Kidney (tissue), 14 donors: ENCODE results near the gene RHOC. TPM values are rescaled to one million over a fixed set of nuclear protein-coding genes. Genes with fewer than 3 reads are reported as not detected.
"Not testable (repeated sequence)": the region's sequence is repeated elsewhere in the genome, so short reads cannot be mapped to it uniquely, and the experiment has no call there.

Experiments
- DNase-seq, 5 donors: peaks; one replicate each; pipeline ENCODE4 v3.0.0-alpha.2; 2013 to 2020
- FAIRE-seq: peaks from 2 replicates; lab custom pipeline; 2012; peaks lifted over from hg19 to GRCh38; lab: Jason Lieb, UNC
- H3K27ac ChIP-seq, 2 donors: one replicate each; pipeline ENCODE4 v1.7.0; 2013; ENCODE audit warnings: low read depth in 2 of 2, low read length in 2 of 2, inconsistent platforms in 1 of 2
- H3K27me3 ChIP-seq: one replicate; pipeline ENCODE4 v1.7.1; 2013; ENCODE audit warnings: low read length, inconsistent platforms; ENCODE audit not compliant: control insufficient read depth, insufficient read depth
- H3K36me3 ChIP-seq, 3 donors: one replicate each; pipeline versions ENCODE4 v1.7.0 to v1.7.1; 2013; ENCODE audit warnings: low read length in 3 of 3, control low read depth in 1 of 3, inconsistent platforms in 1 of 3; ENCODE audit not compliant: insufficient read depth in 3 of 3, control insufficient read depth in 2 of 3
- H3K4me1 ChIP-seq, 3 donors: one replicate each; pipeline versions ENCODE4 v1.7.0 to v1.7.1; 2013; ENCODE audit warnings: low read length in 3 of 3, inconsistent platforms in 1 of 3, low read depth in 1 of 3; ENCODE audit not compliant: control insufficient read depth in 2 of 3, insufficient read depth in 2 of 3
- H3K4me3 ChIP-seq, 3 donors: one replicate each; pipeline versions ENCODE4 v1.7.0 to v1.8.1; 2013; ENCODE audit warnings: low read length in 3 of 3, control low read depth in 1 of 3, inconsistent platforms in 1 of 3
- H3K9ac ChIP-seq, 3 donors: one replicate each; pipeline versions ENCODE4 v1.7.0 to v1.7.1; 2013; ENCODE audit warnings: low read length in 3 of 3, control low read depth in 1 of 3, inconsistent platforms in 1 of 3
- H3K9me3 ChIP-seq, 3 donors: one replicate each; pipeline versions ENCODE4 v1.7.0 to v1.7.1; 2013; ENCODE audit warnings: low read length in 3 of 3, control low read depth in 1 of 3, inconsistent platforms in 1 of 3; ENCODE audit not compliant: control insufficient read depth in 2 of 3, insufficient read depth in 1 of 3
- intact Hi-C: fragments of 100-400 bp; cut with DNase I; formaldehyde crosslinking; loops from one replicate; pipeline ENCODE4 v1.11.1; 2022
- polyA plus RNA-seq: library from polyadenylated mRNA; stranded (reverse); fragments of 350-450 nt; fragmentation: Illumina TruSeq; extraction: RNeasy Lipid Tissue Mini Kit (QIAGEN cat#74804); gene quantifications from one replicate; pipeline ENCODE4 v1.2.3, GENCODE V29; 2014; ENCODE audit warnings: low read depth, low replicate concordance; ENCODE audit not compliant: insufficient read depth
- total RNA-seq: library from RNA; stranded (reverse); fragmentation: NEBNext Ultra II Directional; extraction: Animal tissue kit (Norgen Biotek cat#: 25700); gene quantifications from one replicate; pipeline ENCODE4 v1.2.1, GENCODE V29; 2021
- TF ChIP-seq, protein P1 (sequence below): IDR thresholded peaks from 3 replicates; pipeline ENCODE4 v1.5.1; 2012; ENCODE audit warnings: mild to moderate bottlenecking, moderate library complexity, borderline replicate concordance; ENCODE audit not compliant: insufficient read depth; ENCODE audit errors: extremely low read depth
- donor health status: control.
- donor health status: control.
- donor health status: control.
- donor health status: control.
- donor health status: control.
- donor health status: DM: yes; HTN: yes; CAD: no.
- donor health status: Normal renal cell carcinoma (clear cell type).

The RHOC gene
- total and polyA plus RNA-seq, 2 donors from 2014 or later = 270 to 501 TPM

- no peaks in the 10 kb centered on the region for H3K36me3 ChIP-seq
- no peak overlapping the region for H3K4me3 ChIP-seq
- intact Hi-C loops = loop anchor here (10.0 kb wide), 1 partner anchor 322 kb away; no protein-coding TSS in a partner anchor
- peaks cover 0 to 3% (median 0%) of the 10 kb centered on the region in 3 donors for H3K4me1 ChIP-seq
- peak; percentile 61 to 80 (median 67) for DNase-seq
- H3K9ac ChIP-seq = no peak overlapping the region
- peaks cover 2% of the 10 kb centered on the region for H3K27me3 ChIP-seq
- no peaks in the 10 kb centered on the region for H3K9me3 ChIP-seq
- FAIRE-seq = no peak
- TF ChIP-seq, protein P1, sequence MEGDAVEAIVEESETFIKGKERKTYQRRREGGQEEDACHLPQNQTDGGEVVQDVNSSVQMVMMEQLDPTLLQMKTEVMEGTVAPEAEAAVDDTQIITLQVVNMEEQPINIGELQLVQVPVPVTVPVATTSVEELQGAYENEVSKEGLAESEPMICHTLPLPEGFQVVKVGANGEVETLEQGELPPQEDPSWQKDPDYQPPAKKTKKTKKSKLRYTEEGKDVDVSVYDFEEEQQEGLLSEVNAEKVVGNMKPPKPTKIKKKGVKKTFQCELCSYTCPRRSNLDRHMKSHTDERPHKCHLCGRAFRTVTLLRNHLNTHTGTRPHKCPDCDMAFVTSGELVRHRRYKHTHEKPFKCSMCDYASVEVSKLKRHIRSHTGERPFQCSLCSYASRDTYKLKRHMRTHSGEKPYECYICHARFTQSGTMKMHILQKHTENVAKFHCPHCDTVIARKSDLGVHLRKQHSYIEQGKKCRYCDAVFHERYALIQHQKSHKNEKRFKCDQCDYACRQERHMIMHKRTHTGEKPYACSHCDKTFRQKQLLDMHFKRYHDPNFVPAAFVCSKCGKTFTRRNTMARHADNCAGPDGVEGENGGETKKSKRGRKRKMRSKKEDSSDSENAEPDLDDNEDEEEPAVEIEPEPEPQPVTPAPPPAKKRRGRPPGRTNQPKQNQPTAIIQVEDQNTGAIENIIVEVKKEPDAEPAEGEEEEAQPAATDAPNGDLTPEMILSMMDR = no peak
- no peak overlapping the region for H3K27ac ChIP-seq
Observed at GRCh38 chr1:112722601-112723510, 15.9 kb upstream of the RHOC start.

DNA sequence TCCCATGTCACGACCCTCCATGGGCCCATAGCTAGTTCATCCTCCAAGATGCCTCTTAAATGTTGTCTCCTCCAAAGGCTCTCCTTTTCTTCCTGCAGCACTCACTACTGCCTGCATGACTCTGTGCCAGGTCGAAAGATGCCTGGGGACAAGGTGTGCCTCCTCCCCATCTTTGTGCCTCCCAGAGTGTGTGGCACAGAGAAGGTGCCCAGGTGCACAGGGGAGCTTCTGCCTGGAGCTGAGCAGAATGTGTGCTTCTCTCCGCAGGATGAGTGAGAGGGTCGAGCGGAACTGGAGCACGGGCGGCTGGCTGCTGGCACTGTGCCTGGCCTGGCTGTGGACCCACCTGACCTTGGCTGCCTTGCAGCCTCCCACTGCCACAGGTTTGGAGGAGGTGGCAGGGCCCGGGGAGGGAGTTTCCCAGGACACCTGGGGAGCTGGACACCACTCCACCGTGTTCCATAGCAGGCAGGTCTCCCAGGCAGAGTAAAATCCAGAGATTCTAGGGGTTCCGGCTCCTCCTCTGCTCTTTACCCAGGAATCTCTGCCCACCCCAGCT is 15.1 kb upstream of the RHOC start:
- Histone ChIP-seq H3K9me3 (no peaks in the 10 kb centered on the region), H3K4me3 (no peak overlapping the region), H3K27ac (no peak overlapping the region), H3K36me3 (no peaks in the 10 kb centered on the region), H3K9ac (no peak overlapping the region), H3K27me3 (peaks cover 2% of the 10 kb centered on the region), H3K4me1 (peaks cover 0 to 3% (median 0%) of the 10 kb centered on the region in 3 donors)
- TF ChIP-seq, protein P1 = no peak
- intact Hi-C loops = loop anchor here (10.0 kb wide), 1 partner anchor 323 kb away; no protein-coding TSS in a partner anchor
- no peak for FAIRE-seq
- DNase-seq = peak in 2 of 5 donors; percentile 61 to 80

- not testable (repeated sequence) for FAIRE-seq, H3K9me3 ChIP-seq, H3K9ac ChIP-seq, H3K4me3 ChIP-seq, H3K27ac ChIP-seq, H3K4me1 ChIP-seq, H3K27me3 ChIP-seq, H3K36me3 ChIP-seq
- DNase-seq = peak in 1 of 5 donors; percentile 8
- intact Hi-C loops = loop anchor here (10.0 kb wide), 1 partner anchor 324 kb away; no protein-coding TSS in a partner anchor
Observed at GRCh38 chr1:112721294-112721693, 14.4 kb upstream of the RHOC start.

- TF ChIP-seq, protein P1 = no peak
- peaks cover 2% of the 10 kb centered on the region for H3K27me3 ChIP-seq
- no peaks in the 10 kb centered on the region for H3K36me3 ChIP-seq
- H3K4me1 ChIP-seq = peaks cover 0 to 8% (median 3%) of the 10 kb centered on the region in 3 donors
- H3K9ac ChIP-seq = no peak overlapping the region
- FAIRE-seq (no peak), DNase-seq (peak in 1 of 5 donors; percentile 25)
- no peak overlapping the region for H3K27ac ChIP-seq
- no peak overlapping the region for H3K4me3 ChIP-seq
- H3K9me3 ChIP-seq = no peaks in the 10 kb centered on the region
- intact Hi-C loops = loop anchor here (10.0 kb wide), 1 partner anchor 324 kb away; no protein-coding TSS in a partner anchor
Observed at GRCh38 chr1:112720800-112721199, 13.9 kb upstream of the RHOC start.
